GM18951 (cell line): ENCODE results near the gene USP43.

Experiments used
- POLR2A ChIP-seq: IDR thresholded peaks from 4 replicates; pipeline ENCODE4 v1.6.1; 2011; ENCODE audit warnings: mild to moderate bottlenecking; ENCODE audit not compliant: insufficient read length, insufficient read depth; ENCODE audit errors: extremely low read depth
- in situ Hi-C: fragments of 300-500 bp; cut with MboI; formaldehyde crosslinking; loops from one replicate; pipeline ENCODE4 v1.12.0; 2022; ENCODE audit warnings: low sequenced_read_pairs, mixed read lengths, inconsistent platforms; ENCODE audit not compliant: unreplicated experiment

The USP43 gene

GRCh38 chr17:9767432-9767991 lies 122.2 kb downstream of the USP43 start:
- in situ Hi-C loops: no loop called here
- TF ChIP-seq POLR2A: no peak

- in situ Hi-C loops: no loop called here
- no peak for TF ChIP-seq POLR2A
These were observed 123.1 kb downstream of the USP43 start for GRCh38 chr17:9768381-9768934.

GRCh38 chr17:9769036-9769695 lies 123.8 kb downstream of the USP43 start:
- in situ Hi-C loops: no loop called here
- TF ChIP-seq POLR2A: no peak

GRCh38 chr17:9771465-9771864 lies 126.1 kb downstream of the USP43 start:
- in situ Hi-C loops: no loop called here
- no peak for TF ChIP-seq POLR2A

GRCh38 chr17:9772658-9773057 lies 127.3 kb downstream of the USP43 start:
- in situ Hi-C loops: no loop called here
- TF ChIP-seq POLR2A: no peak

- in situ Hi-C loops: no loop called here
- no peak for TF ChIP-seq POLR2A
These were observed 131.6 kb downstream of the USP43 start for GRCh38 chr17:9776911-9777310.
